Gastroesophageal sphincter (tissue), 3 donors: ENCODE results near the gene POR.

Experiments
- POLR2A ChIP-seq, 2 donors: fragments of 450-650 bp; IDR thresholded peaks; one replicate each; pipeline ENCODE4 v1.6.1; 2017; ENCODE audit warnings: antibody characterized with exemption in 2 of 2, mild to moderate bottlenecking in 2 of 2, moderate library complexity in 1 of 2
- TF ChIP-seq, protein P1 (sequence below), 4 experiments: fragments of 200-600 bp in 2 of 4; fragments of 450-650 bp in 2 of 4; sonication (generic) in 1 of 4; IDR thresholded peaks; one replicate each; pipeline ENCODE4 v1.5.1; 2017 to 2019; ENCODE audit warnings: antibody characterized with exemption in 4 of 4, mild to moderate bottlenecking in 2 of 4, moderate library complexity in 2 of 4

- TF ChIP-seq, protein P1, sequence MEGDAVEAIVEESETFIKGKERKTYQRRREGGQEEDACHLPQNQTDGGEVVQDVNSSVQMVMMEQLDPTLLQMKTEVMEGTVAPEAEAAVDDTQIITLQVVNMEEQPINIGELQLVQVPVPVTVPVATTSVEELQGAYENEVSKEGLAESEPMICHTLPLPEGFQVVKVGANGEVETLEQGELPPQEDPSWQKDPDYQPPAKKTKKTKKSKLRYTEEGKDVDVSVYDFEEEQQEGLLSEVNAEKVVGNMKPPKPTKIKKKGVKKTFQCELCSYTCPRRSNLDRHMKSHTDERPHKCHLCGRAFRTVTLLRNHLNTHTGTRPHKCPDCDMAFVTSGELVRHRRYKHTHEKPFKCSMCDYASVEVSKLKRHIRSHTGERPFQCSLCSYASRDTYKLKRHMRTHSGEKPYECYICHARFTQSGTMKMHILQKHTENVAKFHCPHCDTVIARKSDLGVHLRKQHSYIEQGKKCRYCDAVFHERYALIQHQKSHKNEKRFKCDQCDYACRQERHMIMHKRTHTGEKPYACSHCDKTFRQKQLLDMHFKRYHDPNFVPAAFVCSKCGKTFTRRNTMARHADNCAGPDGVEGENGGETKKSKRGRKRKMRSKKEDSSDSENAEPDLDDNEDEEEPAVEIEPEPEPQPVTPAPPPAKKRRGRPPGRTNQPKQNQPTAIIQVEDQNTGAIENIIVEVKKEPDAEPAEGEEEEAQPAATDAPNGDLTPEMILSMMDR (IDR thresholded peaks at IDR 0.05) = no peak
- TF ChIP-seq POLR2A (IDR thresholded peaks at IDR 0.05) = no peak
These were observed 46.8 kb upstream of the POR start for GRCh38 chr7:75868153-75868552.
